GM18526 (cell line): ENCODE results near the gene BACE2.

Experiments used
- POLR2A ChIP-seq: IDR thresholded peaks from 3 replicates; pipeline ENCODE4 v1.6.1; 2011; ENCODE audit not compliant: insufficient read length; ENCODE audit errors: extremely low read depth

BACE2 gene

GRCh38 chr21:41188486-41189149, 20.7 kb downstream of the BACE2 start:
- TF ChIP-seq POLR2A = no peak

- no peak for TF ChIP-seq POLR2A
Measured at GRCh38 chr21:41189150-41189745, 21.3 kb downstream of the BACE2 start.

GRCh38 chr21:41195311-41195710, 27.4 kb downstream of the BACE2 start:
- no peak for TF ChIP-seq POLR2A

- no peak for TF ChIP-seq POLR2A
Measured at GRCh38 chr21:41196993-41197392, 29.0 kb downstream of the BACE2 start.

GRCh38 chr21:41197582-41197981, 29.6 kb downstream of the BACE2 start:
- TF ChIP-seq POLR2A = no peak

GRCh38 chr21:41199123-41199522, 31.2 kb downstream of the BACE2 start:
- no peak for TF ChIP-seq POLR2A

- no peak for TF ChIP-seq POLR2A
Measured at GRCh38 chr21:41199588-41199987, 31.6 kb downstream of the BACE2 start.

- no peak for TF ChIP-seq POLR2A
Measured at GRCh38 chr21:41201385-41201784, 33.4 kb downstream of the BACE2 start.

GRCh38 chr21:41204736-41205135, 36.8 kb downstream of the BACE2 start:
- no peak for TF ChIP-seq POLR2A

GRCh38 chr21:41207401-41208375, 39.7 kb downstream of the BACE2 start:
- TF ChIP-seq POLR2A = no peak

GRCh38 chr21:41208376-41208763, 40.4 kb downstream of the BACE2 start:
- no peak for TF ChIP-seq POLR2A

GRCh38 chr21:41209016-41209619, 41.2 kb downstream of the BACE2 start:
- TF ChIP-seq POLR2A = no peak

GRCh38 chr21:41210426-41211059, 42.6 kb downstream of the BACE2 start:
- TF ChIP-seq POLR2A = no peak

GRCh38 chr21:41211060-41211805, 43.3 kb downstream of the BACE2 start:
- no peak for TF ChIP-seq POLR2A

- no peak for TF ChIP-seq POLR2A
Measured at GRCh38 chr21:41213021-41213420, 45.1 kb downstream of the BACE2 start.

- no peak for TF ChIP-seq POLR2A
Measured at GRCh38 chr21:41215856-41216408, 48.0 kb downstream of the BACE2 start.
